ENCODE results near the gene TEX53.

The TEX53 gene

DNA sequence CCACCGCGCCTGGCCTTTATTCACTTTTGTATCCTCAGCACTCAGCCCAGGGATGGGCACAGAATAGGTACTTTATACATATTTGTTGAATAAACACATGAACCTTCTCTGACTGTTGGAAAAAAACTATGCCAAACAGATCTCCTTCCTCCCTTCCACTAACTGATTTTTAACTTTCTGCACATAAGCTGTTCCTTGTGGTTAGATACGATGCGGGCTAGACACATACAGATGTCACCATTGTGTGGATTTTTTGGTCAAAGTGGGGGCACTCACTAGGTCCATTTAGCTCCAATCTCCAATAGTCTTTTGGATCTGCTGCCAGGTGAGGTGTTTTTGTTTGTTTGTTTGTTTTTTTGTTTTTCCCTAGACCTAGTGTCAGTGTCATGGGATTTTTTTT is 19.3 kb upstream of the TEX53 start:
- H3K27ac ChIP-seq (replicated peaks; ENCODE audit: low read length), result no peak overlapping the region

DNA sequence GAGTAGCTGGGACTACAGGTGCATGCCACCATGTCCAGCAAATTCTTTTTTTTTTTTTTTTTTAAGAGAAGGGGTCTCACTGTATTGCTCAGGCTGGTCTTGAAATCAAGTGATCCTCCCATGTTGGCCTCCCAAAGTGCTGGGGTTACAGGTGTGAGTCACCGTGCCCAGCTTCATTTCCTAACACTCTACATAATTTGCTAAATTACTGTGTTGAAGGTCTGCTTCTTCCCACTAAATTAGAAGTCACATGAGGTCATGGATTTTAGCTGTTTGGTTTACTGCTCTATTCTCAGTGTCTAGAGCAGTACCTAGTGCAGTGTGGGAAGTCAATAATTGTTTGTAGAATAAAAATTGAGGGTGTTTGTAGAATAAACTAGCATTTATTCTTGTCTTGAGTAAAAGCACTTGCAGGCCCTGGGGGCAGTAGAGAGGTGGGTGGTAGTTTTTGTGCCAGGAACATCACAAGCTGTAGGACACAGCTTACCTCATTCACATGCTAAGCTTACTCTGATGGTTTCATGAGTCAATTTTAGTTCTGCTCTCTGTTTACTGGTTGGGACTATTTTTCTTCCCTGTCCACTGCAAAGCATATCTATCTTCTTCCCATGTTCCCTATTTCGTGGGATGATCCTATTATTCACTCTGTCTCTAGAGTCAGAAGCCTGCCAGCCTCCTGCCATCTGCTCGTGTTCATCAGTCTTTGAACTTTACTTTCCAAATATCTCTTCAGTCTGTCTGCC is 17.4 kb upstream of the TEX53 start:
- WGBS, 2 donors (ENCODE audit: extremely low coverage in 2 of 2, insufficient read length in 2 of 2, insufficient replicate concordance in 1 of 2), result no CpG with 5 or more reads among the region's 3 CpGs
- Histone ChIP-seq H3K79me1 (ENCODE audit: low read depth, low read length) (no peaks in the 10 kb centered on the region), H2BK12ac (ENCODE audit: low read length) (no peak overlapping the region), H3K27ac (replicated peaks; ENCODE audit: low read length) (no peak overlapping the region), H3K4ac (ENCODE audit: low read length) (no peak overlapping the region), H2BK5ac (ENCODE audit: low read length) (no peak overlapping the region), H2BK120ac (ENCODE audit: low read depth, low read length) (no peak overlapping the region), H3K27me3 (ENCODE audit: control insufficient read depth in 3 of 3, insufficient read depth in 3 of 3, low read depth in 1 of 3, low read length in 3 of 3) (peaks cover 0 to 10% (median 0%) of the 10 kb centered on the region in 3 experiments), H3K9me3 (replicated peaks in 1 of 2; ENCODE audit: control insufficient read depth in 2 of 2, insufficient read depth in 1 of 2, low read depth in 1 of 2, low read length in 2 of 2) (no peaks in the 10 kb centered on the region), H3K23ac (ENCODE audit: low read depth, low read length, poor library complexity) (no peak overlapping the region), H3K14ac (ENCODE audit: low read length) (no peak overlapping the region), H4K8ac (ENCODE audit: low read depth, low read length) (no peak overlapping the region), H3K18ac (ENCODE audit: low read length) (no peak overlapping the region), H3K4me2 (ENCODE audit: insufficient read depth, low read length, poor library complexity, severe bottlenecking) (no peak overlapping the region), H3K4me1 (ENCODE audit: control insufficient read depth in 2 of 2, insufficient read depth in 1 of 2, low read depth in 1 of 2, low read length in 2 of 2) (no peaks in the 10 kb centered on the region), H3K4me3 (ENCODE audit: low read length in 2 of 2) (no peak overlapping the region), H2AK5ac (ENCODE audit: low read depth, low read length) (no peak overlapping the region), H2BK15ac (ENCODE audit: low read length) (no peak overlapping the region), H3K36me3 (replicated peaks in 1 of 2; ENCODE audit: control insufficient read depth in 2 of 2, insufficient read depth in 2 of 2, low read length in 2 of 2) (no peaks in the 10 kb centered on the region), H4K91ac (ENCODE audit: low read depth, low read length, poor library complexity) (no peak overlapping the region), H3K9ac (ENCODE audit: low read depth, low read length, poor library complexity) (no peak overlapping the region), H2AFZ (ENCODE audit: low read length) (no peak overlapping the region)
- DNase-seq (ENCODE audit: low spot score), result no peak

More for the DNA sequence above, 19.3 kb upstream of the TEX53 start:
- no peaks in the 10 kb centered on the region for H3K9me3 ChIP-seq (replicated peaks in 1 of 2; ENCODE audit: control insufficient read depth in 2 of 2, insufficient read depth in 1 of 2, low read depth in 1 of 2, low read length in 2 of 2)
- DNase-seq (ENCODE audit: low spot score), result no peak
- WGBS, 2 donors (ENCODE audit: extremely low coverage in 2 of 2, insufficient read length in 2 of 2, insufficient replicate concordance in 1 of 2), result no CpG with 5 or more reads among the region's 4 CpGs
- H4K91ac ChIP-seq (ENCODE audit: low read depth, low read length, poor library complexity), result no peak overlapping the region
- no peak overlapping the region for H2BK5ac ChIP-seq (ENCODE audit: low read length)
- no peak overlapping the region for H2BK120ac ChIP-seq (ENCODE audit: low read depth, low read length)
- H4K8ac ChIP-seq (ENCODE audit: low read depth, low read length), result no peak overlapping the region
- H3K4me3 ChIP-seq (ENCODE audit: low read length in 2 of 2), result no peak overlapping the region
- no peak overlapping the region for H3K4me2 ChIP-seq (ENCODE audit: insufficient read depth, low read length, poor library complexity, severe bottlenecking)
- H3K9ac ChIP-seq (ENCODE audit: low read depth, low read length, poor library complexity), result no peak overlapping the region
- H2BK15ac ChIP-seq (ENCODE audit: low read length), result no peak overlapping the region
- no peaks in the 10 kb centered on the region for H3K36me3 ChIP-seq (replicated peaks in 1 of 2; ENCODE audit: control insufficient read depth in 2 of 2, insufficient read depth in 2 of 2, low read length in 2 of 2)
- no peak overlapping the region for H3K14ac ChIP-seq (ENCODE audit: low read length)
- no peak overlapping the region for H3K18ac ChIP-seq (ENCODE audit: low read length)
- no peak overlapping the region for H3K23ac ChIP-seq (ENCODE audit: low read depth, low read length, poor library complexity)
- H2AFZ ChIP-seq (ENCODE audit: low read length), result no peak overlapping the region
- H2AK5ac ChIP-seq (ENCODE audit: low read depth, low read length), result no peak overlapping the region
- no peak overlapping the region for H3K4ac ChIP-seq (ENCODE audit: low read length)
- H3K27me3 ChIP-seq (ENCODE audit: control insufficient read depth in 3 of 3, insufficient read depth in 3 of 3, low read depth in 1 of 3, low read length in 3 of 3), result peaks cover 0 to 10% (median 0%) of the 10 kb centered on the region in 3 experiments
- H3K4me1 ChIP-seq (ENCODE audit: control insufficient read depth in 2 of 2, insufficient read depth in 1 of 2, low read depth in 1 of 2, low read length in 2 of 2), result no peaks in the 10 kb centered on the region
- H2BK12ac ChIP-seq (ENCODE audit: low read length), result no peak overlapping the region
- no peaks in the 10 kb centered on the region for H3K79me1 ChIP-seq (ENCODE audit: low read depth, low read length)

DNA sequence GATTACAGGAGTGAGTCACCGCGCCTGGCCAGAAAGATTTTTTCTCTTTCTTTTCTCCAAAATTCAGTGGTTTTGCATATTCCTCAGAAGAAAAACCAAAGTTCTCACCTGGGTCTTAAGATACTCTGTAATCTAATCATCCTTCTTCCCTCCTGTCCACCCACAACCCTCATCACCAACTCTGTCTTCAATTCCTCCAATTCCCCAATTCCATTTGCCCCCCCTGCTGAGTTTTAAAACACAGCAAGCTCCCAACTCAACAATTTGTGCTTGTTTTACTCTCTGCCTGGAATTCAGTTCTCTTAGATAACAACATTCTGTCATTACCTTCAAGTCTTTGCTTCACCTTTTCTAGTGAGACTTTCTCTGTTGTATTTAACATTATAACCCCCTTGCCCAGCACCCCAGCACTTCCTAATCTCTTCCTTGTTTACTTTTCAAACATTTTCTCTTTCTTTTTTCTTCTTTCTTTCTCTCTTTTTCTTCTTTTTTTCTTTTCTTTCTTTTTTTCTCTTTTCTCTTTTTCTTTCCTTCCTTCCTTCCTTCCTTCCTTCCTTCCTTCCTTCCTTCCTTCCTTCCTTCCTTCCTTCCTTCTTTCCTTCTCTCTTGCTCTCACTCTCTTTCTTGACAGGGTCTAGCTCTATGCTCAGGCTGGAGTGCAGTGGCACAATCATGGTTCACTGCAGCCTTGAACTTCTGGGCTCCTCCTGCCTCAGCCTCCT is 16.6 kb upstream of the TEX53 start:
- Histone ChIP-seq H2BK12ac (ENCODE audit: low read length) (no peak overlapping the region), H2AFZ (ENCODE audit: low read length) (no peak overlapping the region), H3K4me2 (ENCODE audit: insufficient read depth, low read length, poor library complexity, severe bottlenecking) (no peak overlapping the region), H3K4ac (ENCODE audit: low read length) (no peak overlapping the region), H3K36me3 (replicated peaks in 1 of 2; ENCODE audit: control insufficient read depth in 2 of 2, insufficient read depth in 2 of 2, low read length in 2 of 2) (no peaks in the 10 kb centered on the region), H4K91ac (ENCODE audit: low read depth, low read length, poor library complexity) (no peak overlapping the region), H3K27me3 (ENCODE audit: control insufficient read depth in 3 of 3, insufficient read depth in 3 of 3, low read depth in 1 of 3, low read length in 3 of 3) (peaks cover 0 to 10% (median 0%) of the 10 kb centered on the region in 3 experiments), H3K79me1 (ENCODE audit: low read depth, low read length) (no peaks in the 10 kb centered on the region), H3K4me1 (ENCODE audit: control insufficient read depth in 2 of 2, insufficient read depth in 1 of 2, low read depth in 1 of 2, low read length in 2 of 2) (no peaks in the 10 kb centered on the region), H4K8ac (ENCODE audit: low read depth, low read length) (no peak overlapping the region), H2BK15ac (ENCODE audit: low read length) (no peak overlapping the region), H3K27ac (replicated peaks; ENCODE audit: low read length) (no peak overlapping the region), H2BK120ac (ENCODE audit: low read depth, low read length) (no peak overlapping the region), H3K4me3 (ENCODE audit: low read length in 2 of 2) (no peak overlapping the region), H2BK5ac (ENCODE audit: low read length) (no peak overlapping the region), H2AK5ac (ENCODE audit: low read depth, low read length) (no peak overlapping the region), H3K9ac (ENCODE audit: low read depth, low read length, poor library complexity) (no peak overlapping the region), H3K9me3 (replicated peaks in 1 of 2; ENCODE audit: control insufficient read depth in 2 of 2, insufficient read depth in 1 of 2, low read depth in 1 of 2, low read length in 2 of 2) (no peaks in the 10 kb centered on the region), H3K23ac (ENCODE audit: low read depth, low read length, poor library complexity) (no peak overlapping the region), H3K14ac (ENCODE audit: low read length) (no peak overlapping the region), H3K18ac (ENCODE audit: low read length) (no peak overlapping the region)
- no peak for DNase-seq (ENCODE audit: low spot score)
- no CpG with 5 or more reads among the region's 2 CpGs for WGBS, 2 donors (ENCODE audit: extremely low coverage in 2 of 2, insufficient read length in 2 of 2, insufficient replicate concordance in 1 of 2)

DNA sequence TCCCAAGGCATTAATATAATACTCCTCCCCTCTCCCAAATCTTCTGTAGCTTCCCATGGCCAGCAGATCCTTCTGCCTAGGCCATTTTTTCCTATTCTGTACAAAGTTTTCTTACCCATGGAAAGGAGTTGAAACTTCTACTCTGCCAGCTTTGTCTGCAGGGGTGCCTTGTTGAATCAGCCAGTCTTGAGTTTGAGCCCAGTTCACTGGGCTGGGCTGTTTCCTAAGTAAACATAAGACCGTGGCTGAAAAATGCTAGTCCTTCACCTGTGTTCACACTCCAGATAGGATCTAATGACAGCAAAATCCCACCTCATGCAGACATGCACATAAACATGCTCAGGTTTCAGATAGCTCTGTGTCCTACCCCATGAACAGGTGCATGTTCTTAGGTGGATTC is 14.0 kb upstream of the TEX53 start:
- no CpG with 5 or more reads among the region's 1 CpG for WGBS, 2 donors (ENCODE audit: extremely low coverage in 2 of 2, insufficient read length in 2 of 2, insufficient replicate concordance in 1 of 2)

More for the DNA sequence above, 14.0 kb upstream of the TEX53 start:
- no peaks in the 10 kb centered on the region for H3K4me1 ChIP-seq (ENCODE audit: control insufficient read depth in 2 of 2, insufficient read depth in 1 of 2, low read depth in 1 of 2, low read length in 2 of 2)
- H2AFZ ChIP-seq (ENCODE audit: low read length), result no peak overlapping the region
- no peak overlapping the region for H4K8ac ChIP-seq (ENCODE audit: low read depth, low read length)
- no peak overlapping the region for H4K91ac ChIP-seq (ENCODE audit: low read depth, low read length, poor library complexity)
- H3K4ac ChIP-seq (ENCODE audit: low read length), result no peak overlapping the region
- no peak overlapping the region for H3K4me3 ChIP-seq (ENCODE audit: low read length in 2 of 2)
- no peak overlapping the region for H2BK15ac ChIP-seq (ENCODE audit: low read length)
- no peak overlapping the region for H3K4me2 ChIP-seq (ENCODE audit: insufficient read depth, low read length, poor library complexity, severe bottlenecking)
- H3K14ac ChIP-seq (ENCODE audit: low read length), result no peak overlapping the region
- no peak overlapping the region for H2BK120ac ChIP-seq (ENCODE audit: low read depth, low read length)
- H3K36me3 ChIP-seq (replicated peaks in 1 of 2; ENCODE audit: control insufficient read depth in 2 of 2, insufficient read depth in 2 of 2, low read length in 2 of 2), result no peaks in the 10 kb centered on the region
- H2AK5ac ChIP-seq (ENCODE audit: low read depth, low read length), result no peak overlapping the region
- no peaks in the 10 kb centered on the region for H3K79me1 ChIP-seq (ENCODE audit: low read depth, low read length)
- H3K9me3 ChIP-seq (replicated peaks in 1 of 2; ENCODE audit: control insufficient read depth in 2 of 2, insufficient read depth in 1 of 2, low read depth in 1 of 2, low read length in 2 of 2), result no peaks in the 10 kb centered on the region
- H3K9ac ChIP-seq (ENCODE audit: low read depth, low read length, poor library complexity), result no peak overlapping the region
- H2BK12ac ChIP-seq (ENCODE audit: low read length), result no peak overlapping the region
- no peak overlapping the region for H3K18ac ChIP-seq (ENCODE audit: low read length)
- no peak for DNase-seq (ENCODE audit: low spot score)
- peaks cover 0 to 3% (median 0%) of the 10 kb centered on the region in 3 experiments for H3K27me3 ChIP-seq (ENCODE audit: control insufficient read depth in 3 of 3, insufficient read depth in 3 of 3, low read depth in 1 of 3, low read length in 3 of 3)
- H2BK5ac ChIP-seq (ENCODE audit: low read length), result no peak overlapping the region
- H3K23ac ChIP-seq (ENCODE audit: low read depth, low read length, poor library complexity), result no peak overlapping the region
- H3K27ac ChIP-seq (replicated peaks; ENCODE audit: low read length), result no peak overlapping the region
